Measurements from ENCODE around the gene MCM7. TPM values are rescaled to one million over a fixed set of nuclear protein-coding genes. Genes with fewer than 3 reads are reported as not detected.
A peak's percentile ranks its signal among the peaks of the same experiment; 100 is the strongest.

MCM7 gene
- total and polyA plus RNA-seq, 2 donors (not counting 1 experiment from before 2014, with no cell fraction given): 24.4 to 34.3 TPM

- Histone ChIP-seq H3K36me3 (ENCODE audit: control insufficient read depth, insufficient read depth, low read length) (peaks cover 3% of the 10 kb centered on the region), H4K20me1 (ENCODE audit: control insufficient read depth, extremely low read depth, insufficient read depth, low read length) (no peaks in the 10 kb centered on the region), H3K4me1 (ENCODE audit: control insufficient read depth, extremely low read depth, insufficient read depth, low read length) (peaks cover 3% of the 10 kb centered on the region), H3K79me2 (ENCODE audit: control insufficient read depth, insufficient read depth, low read length) (peaks cover 16% of the 10 kb centered on the region), H3K9me3 (ENCODE audit: control insufficient read depth, insufficient read depth, low read depth, low read length) (no peaks in the 10 kb centered on the region), H3K9ac (ENCODE audit: insufficient read depth, low read length) (no peak overlapping the region), H3K27ac (ENCODE audit: insufficient read depth, low read length) (no peak overlapping the region), H3K4me3 (replicated peaks in 1 of 4; ENCODE audit: control extremely low read depth in 1 of 4, insufficient read depth in 1 of 4, low read depth in 3 of 4, low read length in 4 of 4) (no peak overlapping the region), H2AFZ (ENCODE audit: low read length) (no peak overlapping the region), H3K27me3 (ENCODE audit: control insufficient read depth, insufficient read depth, low read length) (no peaks in the 10 kb centered on the region), H3K4me2 (ENCODE audit: extremely low read depth, insufficient read depth, low read length) (no peak overlapping the region)
- no peak for TF ChIP-seq EZH2 (IDR thresholded peaks at IDR 0.05; ENCODE audit: low read length, missing control alignments)
- no peak for TF ChIP-seq CTCF (conservative IDR thresholded peaks at IDR 0.05 in 1 of 2, IDR thresholded peaks at IDR 0.05 in 1 of 2; ENCODE audit: low read depth in 1 of 2, low read length in 2 of 2)
- DNase-seq (ENCODE audit: low read depth in 2 of 2): no peak
Measured at GRCh38 chr7:100122568-100122967, 21.4 kb upstream of the MCM7 start.

GRCh38 chr7:100122067-100122466 lies 20.9 kb upstream of the MCM7 start:
- Histone ChIP-seq H3K27me3 (ENCODE audit: control insufficient read depth, insufficient read depth, low read length) (no peaks in the 10 kb centered on the region), H3K36me3 (ENCODE audit: control insufficient read depth, insufficient read depth, low read length) (peaks cover 3% of the 10 kb centered on the region), H3K4me3 (replicated peaks in 1 of 4; ENCODE audit: control extremely low read depth in 1 of 4, insufficient read depth in 1 of 4, low read depth in 3 of 4, low read length in 4 of 4) (no peak overlapping the region), H3K27ac (ENCODE audit: insufficient read depth, low read length) (no peak overlapping the region), H4K20me1 (ENCODE audit: control insufficient read depth, extremely low read depth, insufficient read depth, low read length) (no peaks in the 10 kb centered on the region), H2AFZ (ENCODE audit: low read length) (no peak overlapping the region), H3K4me1 (ENCODE audit: control insufficient read depth, extremely low read depth, insufficient read depth, low read length) (peaks cover 3% of the 10 kb centered on the region), H3K9ac (ENCODE audit: insufficient read depth, low read length) (no peak overlapping the region), H3K9me3 (ENCODE audit: control insufficient read depth, insufficient read depth, low read depth, low read length) (no peaks in the 10 kb centered on the region), H3K79me2 (ENCODE audit: control insufficient read depth, insufficient read depth, low read length) (peaks cover 16% of the 10 kb centered on the region), H3K4me2 (ENCODE audit: extremely low read depth, insufficient read depth, low read length) (no peak overlapping the region)
- no peak for TF ChIP-seq CTCF (conservative IDR thresholded peaks at IDR 0.05 in 1 of 2, IDR thresholded peaks at IDR 0.05 in 1 of 2; ENCODE audit: low read depth in 1 of 2, low read length in 2 of 2)
- no peak for TF ChIP-seq EZH2 (IDR thresholded peaks at IDR 0.05; ENCODE audit: low read length, missing control alignments)
- no peak for DNase-seq (ENCODE audit: low read depth in 2 of 2)

GRCh38 chr7:100120733-100121036 lies 19.5 kb upstream of the MCM7 start:
- peaks cover 3% of the 10 kb centered on the region for H3K36me3 ChIP-seq (ENCODE audit: control insufficient read depth, insufficient read depth, low read length)
- no peak overlapping the region for H2AFZ ChIP-seq (ENCODE audit: low read length)
- H3K4me2 ChIP-seq (ENCODE audit: extremely low read depth, insufficient read depth, low read length): peak overlapping the region; percentile 79
- H3K4me1 ChIP-seq (ENCODE audit: control insufficient read depth, extremely low read depth, insufficient read depth, low read length): peaks cover 3% of the 10 kb centered on the region
- TF ChIP-seq CTCF (conservative IDR thresholded peaks at IDR 0.05 in 1 of 2, IDR thresholded peaks at IDR 0.05 in 1 of 2; ENCODE audit: low read depth in 1 of 2, low read length in 2 of 2) (no peak), EZH2 (IDR thresholded peaks at IDR 0.05; ENCODE audit: low read length, missing control alignments) (no peak)
- H3K27me3 ChIP-seq (ENCODE audit: control insufficient read depth, insufficient read depth, low read length): no peaks in the 10 kb centered on the region
- no peaks in the 10 kb centered on the region for H3K9me3 ChIP-seq (ENCODE audit: control insufficient read depth, insufficient read depth, low read depth, low read length)
- peaks cover 16% of the 10 kb centered on the region for H3K79me2 ChIP-seq (ENCODE audit: control insufficient read depth, insufficient read depth, low read length)
- H3K4me3 ChIP-seq (replicated peaks in 1 of 4; ENCODE audit: control extremely low read depth in 1 of 4, insufficient read depth in 1 of 4, low read depth in 3 of 4, low read length in 4 of 4): peak overlapping the region; percentile 79 to 96 (median 92)
- H4K20me1 ChIP-seq (ENCODE audit: control insufficient read depth, extremely low read depth, insufficient read depth, low read length): no peaks in the 10 kb centered on the region
- H3K9ac ChIP-seq (ENCODE audit: insufficient read depth, low read length): no peak overlapping the region
- peak overlapping the region; percentile 89 for H3K27ac ChIP-seq (ENCODE audit: insufficient read depth, low read length)
- no peak for DNase-seq (ENCODE audit: low read depth in 2 of 2)

Data from fibroblast of lung (primary cell).